AG09309 (cell line): ENCODE results near the gene IL1A.

Experiments
- DNase-seq: peaks from one replicate; pipeline ENCODE4 v3.0.0-alpha.2; 2010; ENCODE audit warnings: low read depth
- H3K4me3 ChIP-seq: 2 replicates; pipeline ENCODE4 v1.5.1; 2011; ENCODE audit warnings: mild to moderate bottlenecking, low read depth, low read length, moderate library complexity; ENCODE audit not compliant: control insufficient read depth
- TF ChIP-seq, protein P1 (sequence below): IDR thresholded peaks from 2 replicates; pipeline ENCODE4 v1.5.1; 2011; ENCODE audit warnings: mild to moderate bottlenecking, low read depth, low read length, inconsistent platforms; ENCODE audit not compliant: insufficient read depth, control insufficient read depth; ENCODE audit errors: missing control alignments

IL1A gene

DNA sequence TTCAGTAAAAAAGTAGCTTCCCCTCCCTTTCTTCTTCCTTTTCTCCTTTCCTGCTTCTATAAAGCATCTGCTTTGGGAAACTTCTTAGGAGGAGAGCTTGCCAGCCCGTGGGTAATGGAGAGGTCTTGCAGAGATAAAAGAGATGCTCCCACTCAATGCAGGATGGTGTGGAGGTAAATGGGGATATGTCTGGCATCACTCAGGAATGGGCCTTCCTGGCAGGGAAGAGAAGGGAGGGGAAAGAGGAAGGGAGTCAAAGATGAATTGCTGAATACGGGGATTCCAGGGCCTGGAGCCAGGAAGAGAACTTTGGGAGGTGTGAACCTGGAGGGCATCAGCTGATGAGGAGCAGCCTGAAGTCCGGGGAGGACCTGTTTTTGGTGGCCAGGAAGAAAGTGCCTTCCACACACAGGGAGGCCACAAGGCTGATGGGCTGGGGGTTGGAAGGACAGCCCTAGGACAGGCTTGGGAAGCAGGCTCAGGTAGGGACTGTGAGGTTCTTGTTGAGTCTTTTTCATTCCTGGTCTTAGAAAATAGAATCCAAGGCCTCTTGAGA lies 27.1 kb upstream of the IL1A start:
- TF ChIP-seq, protein P1, sequence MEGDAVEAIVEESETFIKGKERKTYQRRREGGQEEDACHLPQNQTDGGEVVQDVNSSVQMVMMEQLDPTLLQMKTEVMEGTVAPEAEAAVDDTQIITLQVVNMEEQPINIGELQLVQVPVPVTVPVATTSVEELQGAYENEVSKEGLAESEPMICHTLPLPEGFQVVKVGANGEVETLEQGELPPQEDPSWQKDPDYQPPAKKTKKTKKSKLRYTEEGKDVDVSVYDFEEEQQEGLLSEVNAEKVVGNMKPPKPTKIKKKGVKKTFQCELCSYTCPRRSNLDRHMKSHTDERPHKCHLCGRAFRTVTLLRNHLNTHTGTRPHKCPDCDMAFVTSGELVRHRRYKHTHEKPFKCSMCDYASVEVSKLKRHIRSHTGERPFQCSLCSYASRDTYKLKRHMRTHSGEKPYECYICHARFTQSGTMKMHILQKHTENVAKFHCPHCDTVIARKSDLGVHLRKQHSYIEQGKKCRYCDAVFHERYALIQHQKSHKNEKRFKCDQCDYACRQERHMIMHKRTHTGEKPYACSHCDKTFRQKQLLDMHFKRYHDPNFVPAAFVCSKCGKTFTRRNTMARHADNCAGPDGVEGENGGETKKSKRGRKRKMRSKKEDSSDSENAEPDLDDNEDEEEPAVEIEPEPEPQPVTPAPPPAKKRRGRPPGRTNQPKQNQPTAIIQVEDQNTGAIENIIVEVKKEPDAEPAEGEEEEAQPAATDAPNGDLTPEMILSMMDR, result no peak
- H3K4me3 ChIP-seq, result no peak overlapping the region
- DNase-seq, result no peak

GRCh38 chr2:112809112-112809511 lies 24.8 kb upstream of the IL1A start:
- DNase-seq, result no peak
- TF ChIP-seq, protein P1, result no peak
- H3K4me3 ChIP-seq, result no peak overlapping the region

DNA sequence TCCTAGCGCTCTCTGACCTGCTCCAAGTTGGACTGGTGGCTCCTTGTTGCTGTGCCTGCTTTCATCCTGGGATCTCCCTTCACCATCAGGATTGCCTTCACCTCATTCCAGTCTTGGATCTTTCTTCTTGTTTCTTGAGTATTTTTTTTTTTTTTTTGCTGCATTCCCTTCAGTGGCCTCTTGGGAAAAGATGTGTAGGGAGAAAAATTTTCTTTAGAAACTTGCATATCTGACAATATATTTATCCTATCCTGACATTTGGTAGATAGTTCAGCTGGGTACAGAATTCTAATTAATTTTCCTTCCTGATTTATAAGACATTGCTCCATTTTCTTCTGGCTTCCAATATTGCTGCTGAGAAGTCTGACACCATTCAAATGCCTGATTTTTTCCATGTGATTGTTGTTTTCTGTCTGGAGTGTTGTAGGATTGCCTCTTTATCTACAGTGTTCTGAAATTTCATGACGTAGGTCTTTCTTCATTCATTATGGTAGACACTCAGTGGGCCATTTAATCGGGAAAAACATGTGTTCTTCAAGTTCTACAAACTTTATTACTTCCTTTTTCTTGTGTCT lies 23.0 kb upstream of the IL1A start:
- TF ChIP-seq, protein P1, result no peak
- DNase-seq, result no peak
- no peak overlapping the region for H3K4me3 ChIP-seq

GRCh38 chr2:112805542-112805941 lies 21.2 kb upstream of the IL1A start:
- DNase-seq, result no peak
- TF ChIP-seq, protein P1, result no peak
- H3K4me3 ChIP-seq, result no peak overlapping the region

DNA sequence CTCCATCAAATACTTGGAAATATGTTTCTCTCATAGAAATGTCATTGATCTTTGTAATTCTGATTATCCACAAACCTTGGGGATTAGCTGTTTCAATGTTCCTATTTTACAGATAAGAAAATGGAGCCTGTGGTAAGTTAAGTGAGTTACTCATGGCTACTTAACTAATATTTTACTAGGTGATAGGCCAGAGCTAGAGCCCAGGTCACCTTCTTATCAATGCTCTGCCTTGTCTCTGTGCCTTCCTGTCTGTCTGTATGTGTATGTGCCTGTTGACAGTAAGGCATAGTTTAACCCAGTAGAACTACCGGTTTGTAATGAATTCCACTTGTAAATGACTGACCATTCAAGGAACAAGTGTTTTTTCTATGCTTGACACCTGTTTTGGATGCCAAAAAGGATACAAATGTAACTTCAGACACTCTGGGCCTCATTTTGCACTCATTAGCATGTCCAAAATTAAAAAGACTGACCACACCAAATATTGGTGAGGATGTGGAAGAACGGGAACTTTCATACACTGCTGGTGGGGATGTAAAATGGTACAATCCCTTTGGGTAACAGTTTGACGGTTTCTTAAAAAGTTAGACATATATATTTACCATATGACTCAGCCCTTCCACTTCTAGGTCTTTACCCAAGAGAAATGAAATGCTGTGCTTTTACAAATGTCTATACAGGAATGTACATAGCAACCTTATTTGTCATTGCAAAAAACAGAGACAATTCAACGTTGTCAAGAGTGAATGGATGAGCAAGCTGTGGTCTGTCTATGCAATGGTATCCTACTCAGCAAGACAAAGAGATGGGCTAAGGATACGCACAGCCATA lies 19.6 kb upstream of the IL1A start:
- TF ChIP-seq, protein P1, result no peak
- no peak overlapping the region for H3K4me3 ChIP-seq
- no peak for DNase-seq

DNA sequence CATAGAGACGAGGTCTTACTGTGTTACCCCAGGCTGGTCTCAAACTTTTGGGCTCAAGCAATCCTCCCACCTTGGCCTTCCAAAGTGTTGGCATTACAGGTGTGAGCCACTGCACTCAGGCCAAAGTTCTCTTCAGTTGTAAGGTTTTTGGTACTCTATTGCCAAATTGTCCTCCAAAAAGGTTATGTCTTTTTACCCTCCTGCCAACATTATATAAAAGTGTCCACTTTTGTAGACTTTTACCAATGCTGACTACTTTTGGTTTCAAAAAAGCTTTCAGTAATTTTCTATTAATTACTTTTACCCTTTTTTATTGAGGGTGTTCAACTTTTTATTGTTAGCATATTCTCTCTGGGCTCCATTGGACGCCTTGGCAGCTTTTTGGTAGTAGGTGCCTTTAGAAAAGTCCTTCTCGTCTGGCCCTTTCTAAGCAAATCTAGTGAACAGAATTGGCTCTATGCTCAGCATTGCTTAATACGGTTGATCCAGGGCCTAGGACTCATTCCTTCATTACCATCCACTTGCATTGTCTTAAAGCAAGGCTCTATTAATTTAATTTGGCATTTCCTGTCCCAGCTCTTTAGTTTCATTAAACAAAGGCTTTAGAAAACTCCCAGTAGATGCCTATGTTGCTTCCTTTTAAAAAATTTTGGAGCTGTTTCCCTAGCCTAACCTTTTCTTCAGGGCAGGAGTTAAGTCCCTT lies 16.7 kb upstream of the IL1A start:
- no peak for DNase-seq
- no peak overlapping the region for H3K4me3 ChIP-seq
- TF ChIP-seq, protein P1, result no peak
